SK-N-SH (cell line): ENCODE measurements around the gene TTC23L. TPM values are rescaled to one million over a fixed set of nuclear protein-coding genes. Genes with fewer than 3 reads are reported as not detected.

Experiments used
- ELF1 ChIP-seq: IDR thresholded peaks from 2 replicates; pipeline ENCODE4 v1.4.0; 2012
- EZH2phosphoT487 ChIP-seq: fragments of 200-600 bp; sonication (generic); IDR thresholded peaks from 2 replicates; pipeline ENCODE4 v1.6.1; 2017; ENCODE audit warnings: low read depth, mixed run types, mild to moderate bottlenecking, antibody characterized with exemption, moderate library complexity, borderline replicate concordance
- FOSL2 ChIP-seq: IDR thresholded peaks from 2 replicates; pipeline ENCODE4 v1.4.0; 2012; ENCODE audit warnings: low read depth, mild to moderate bottlenecking, moderate library complexity, borderline replicate concordance
- FOXJ3 ChIP-seq: sonication (generic); formaldehyde crosslinking; IDR thresholded peaks from 2 replicates; pipeline ENCODE4 v1.5.1; 2020; ENCODE audit warnings: mild to moderate bottlenecking, missing genetic modification reagents
- FOXM1 ChIP-seq: IDR thresholded peaks from 2 replicates; pipeline ENCODE4 v1.4.0; 2012; ENCODE audit warnings: low read depth, mild to moderate bottlenecking
- GABPA ChIP-seq: IDR thresholded peaks from 2 replicates; pipeline ENCODE4 v1.4.0; 2012; ENCODE audit warnings: low read depth, mild to moderate bottlenecking
- IRF3 ChIP-seq: fragments of 150-350 bp; IDR thresholded peaks from 2 replicates; pipeline ENCODE4 v1.6.1; 2016; ENCODE audit warnings: mild to moderate bottlenecking, low read depth, low read length
- JUND ChIP-seq: IDR thresholded peaks from 2 replicates; pipeline ENCODE4 v1.4.0; 2012
- MAX ChIP-seq: IDR thresholded peaks from 2 replicates; pipeline ENCODE4 v1.4.0; 2012; ENCODE audit warnings: low read depth
- MXI1 ChIP-seq: IDR thresholded peaks from 2 replicates; pipeline ENCODE4 v1.6.1; 2012; ENCODE audit warnings: mild to moderate bottlenecking, low read depth, low read length, improper control_type of control experiment
- NRF1 ChIP-seq: IDR thresholded peaks from 2 replicates; pipeline ENCODE4 v1.6.1; 2012; ENCODE audit warnings: low read depth, mild to moderate bottlenecking, low read length
- POLR2AphosphoS5 ChIP-seq: IDR thresholded peaks from 2 replicates; pipeline ENCODE4 v1.6.1; 2012; ENCODE audit warnings: low read depth, low read length
- RCOR1 ChIP-seq: fragments of 150-350 bp; IDR thresholded peaks from 2 replicates; pipeline ENCODE4 v1.6.1; 2017; ENCODE audit warnings: antibody characterized with exemption, low read length
- RFX5 ChIP-seq: IDR thresholded peaks from 2 replicates; pipeline ENCODE4 v1.6.1; 2012; ENCODE audit warnings: mild to moderate bottlenecking, improper control_type of control experiment, low read length
- SMC3 ChIP-seq: IDR thresholded peaks from 2 replicates; pipeline ENCODE4 v1.6.1; 2012; ENCODE audit warnings: low read depth, low read length, improper control_type of control experiment
- TAF1 ChIP-seq: IDR thresholded peaks from 2 replicates; pipeline ENCODE4 v1.6.1; 2012; ENCODE audit warnings: low read depth, mild to moderate bottlenecking, low read length, moderate library complexity, borderline replicate concordance
- TEAD4 ChIP-seq: IDR thresholded peaks from 2 replicates; pipeline ENCODE4 v1.4.0; 2012; ENCODE audit warnings: mild to moderate bottlenecking, borderline replicate concordance; ENCODE audit not compliant: insufficient read depth
- YY1 ChIP-seq: IDR thresholded peaks from 2 replicates; pipeline ENCODE4 v1.4.0; 2012; ENCODE audit warnings: low read depth, mild to moderate bottlenecking
- polyA plus RNA-seq, 3 experiments: library from polyadenylated mRNA; depleted of rRNA; stranded (reverse); fragments of >200 nt; gene quantifications; 2 replicates each; pipeline ENCODE4 v1.2.3, GENCODE V29; 2012
- TF ChIP-seq, protein P1 (sequence below): fragments of 150-350 bp; IDR thresholded peaks from 2 replicates; pipeline ENCODE4 v1.6.1; 2017; ENCODE audit warnings: antibody characterized with exemption, low read length, low read depth, borderline replicate concordance
- TF ChIP-seq, protein P2 (sequence below): IDR thresholded peaks from 2 replicates; pipeline ENCODE4; 2012
- TF ChIP-seq, protein P3 (sequence below): IDR thresholded peaks from 2 replicates; pipeline ENCODE4 v1.4.0; 2012; ENCODE audit warnings: low read depth, borderline replicate concordance

TTC23L gene
- polyA plus RNA-seq, 1 of the 3 experiments (the other 2 are of a cell fraction) = 0.49 TPM

DNA sequence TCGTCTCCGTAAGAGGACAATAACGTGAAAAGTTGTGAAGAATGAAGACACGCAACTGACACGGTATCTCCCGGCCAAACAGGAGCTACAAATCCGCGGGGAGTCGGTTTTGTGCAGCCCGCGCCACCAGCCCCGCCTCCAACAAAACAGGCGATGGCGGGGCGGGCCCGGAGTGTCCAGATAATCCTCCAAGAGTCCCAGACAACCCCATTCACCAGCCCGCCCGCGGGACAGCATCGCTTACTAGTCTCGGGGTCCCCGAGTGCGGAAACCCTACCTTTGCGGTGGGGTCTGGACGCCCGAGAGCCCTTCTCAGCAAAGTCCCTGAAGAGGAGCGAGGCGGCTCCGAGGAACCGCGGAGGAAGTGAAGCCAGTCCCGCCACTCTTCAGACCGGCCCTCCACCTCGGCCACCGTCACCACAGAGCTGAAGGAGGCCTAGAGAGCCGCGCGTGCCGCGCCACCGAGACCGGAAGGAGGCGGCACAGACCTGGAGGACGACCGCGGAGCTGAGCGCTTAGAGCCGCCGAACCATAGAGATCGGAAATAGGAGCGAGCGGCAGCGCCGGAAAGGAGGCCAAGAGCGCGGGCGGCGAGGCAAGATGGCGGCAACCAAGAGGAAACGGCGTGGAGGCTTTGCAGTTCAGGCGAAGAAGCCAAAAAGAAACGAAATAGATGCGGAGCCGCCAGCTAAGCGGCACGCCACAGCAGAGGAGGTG is 76.3 kb downstream of the TTC23L start, which contains the start of the genes BRIX1 and RAD1 (continued):
- TF ChIP-seq TEAD4 = no peak
- no peak for TF ChIP-seq IRF3
- TF ChIP-seq POLR2AphosphoS5 = peak; percentile 90
- TF ChIP-seq, protein P1, sequence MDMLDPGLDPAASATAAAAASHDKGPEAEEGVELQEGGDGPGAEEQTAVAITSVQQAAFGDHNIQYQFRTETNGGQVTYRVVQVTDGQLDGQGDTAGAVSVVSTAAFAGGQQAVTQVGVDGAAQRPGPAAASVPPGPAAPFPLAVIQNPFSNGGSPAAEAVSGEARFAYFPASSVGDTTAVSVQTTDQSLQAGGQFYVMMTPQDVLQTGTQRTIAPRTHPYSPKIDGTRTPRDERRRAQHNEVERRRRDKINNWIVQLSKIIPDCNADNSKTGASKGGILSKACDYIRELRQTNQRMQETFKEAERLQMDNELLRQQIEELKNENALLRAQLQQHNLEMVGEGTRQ = no peak
- peak; percentile 97 for TF ChIP-seq MAX
- no peak for TF ChIP-seq RFX5
- TF ChIP-seq YY1 = peak; percentile 98
- TF ChIP-seq MXI1 = peak; percentile 88
- no peak; the same call in 1 of the 2 replicates for TF ChIP-seq JUND
- no peak for TF ChIP-seq EZH2phosphoT487
- TF ChIP-seq GABPA = peak; percentile 97
- TF ChIP-seq, protein P2, sequence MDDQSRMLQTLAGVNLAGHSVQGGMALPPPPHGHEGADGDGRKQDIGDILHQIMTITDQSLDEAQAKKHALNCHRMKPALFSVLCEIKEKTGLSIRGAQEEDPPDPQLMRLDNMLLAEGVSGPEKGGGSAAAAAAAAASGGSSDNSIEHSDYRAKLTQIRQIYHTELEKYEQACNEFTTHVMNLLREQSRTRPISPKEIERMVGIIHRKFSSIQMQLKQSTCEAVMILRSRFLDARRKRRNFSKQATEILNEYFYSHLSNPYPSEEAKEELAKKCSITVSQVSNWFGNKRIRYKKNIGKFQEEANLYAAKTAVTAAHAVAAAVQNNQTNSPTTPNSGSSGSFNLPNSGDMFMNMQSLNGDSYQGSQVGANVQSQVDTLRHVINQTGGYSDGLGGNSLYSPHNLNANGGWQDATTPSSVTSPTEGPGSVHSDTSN = peak; percentile 11; the same call in 1 of the 2 replicates
- TF ChIP-seq RCOR1 = peak; percentile 25; the same call in 1 of the 2 replicates
- no peak; the same call in 1 of the 2 replicates for TF ChIP-seq FOSL2
- TF ChIP-seq FOXM1 = no peak
- TF ChIP-seq NRF1 = no peak
- TF ChIP-seq, protein P3, sequence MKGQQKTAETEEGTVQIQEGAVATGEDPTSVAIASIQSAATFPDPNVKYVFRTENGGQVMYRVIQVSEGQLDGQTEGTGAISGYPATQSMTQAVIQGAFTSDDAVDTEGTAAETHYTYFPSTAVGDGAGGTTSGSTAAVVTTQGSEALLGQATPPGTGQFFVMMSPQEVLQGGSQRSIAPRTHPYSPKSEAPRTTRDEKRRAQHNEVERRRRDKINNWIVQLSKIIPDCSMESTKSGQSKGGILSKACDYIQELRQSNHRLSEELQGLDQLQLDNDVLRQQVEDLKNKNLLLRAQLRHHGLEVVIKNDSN = no peak
- TF ChIP-seq ELF1 = peak; percentile 97
- peak; percentile 96 for TF ChIP-seq TAF1
- no peak for TF ChIP-seq SMC3
- TF ChIP-seq FOXJ3 (CRISPR knock-in tag) = 0 out of 2 replicates have a peak, but pooled peaks have one; percentile 42
